ENCODE data around the gene OR1I1.
"Not testable (repeated sequence)": the region's sequence is repeated elsewhere in the genome, so short reads cannot be mapped to it uniquely, and the experiment has no call there.

The OR1I1 gene

GRCh38 chr19:15081911-15082310 is at the start of gene OR1I1:
OR1I1 (plus strand) TSS chr19:15082211; CDS start chr19:15087066, 4,855 bp downstream.
- Histone ChIP-seq H3K4me1 (ENCODE audit: control insufficient read depth, insufficient read depth, low read length) (no peaks in the 10 kb centered on the region), H3K4me3 (ENCODE audit: low read length) (no peak within 1 kb of the TSS), H3K9ac (ENCODE audit: low read length) (no peak within 1 kb of the TSS), H3K27me3 (ENCODE audit: control insufficient read depth, insufficient read depth, low read length) (no peaks in the 10 kb centered on the region), H3K36me3 (ENCODE audit: control insufficient read depth, insufficient read depth, low read length) (no peaks in the 10 kb centered on the region), H3K27ac (ENCODE audit: low read depth, low read length) (no peak within 1 kb of the TSS)

GRCh38 chr19:15035795-15036311 is 46.2 kb upstream of the OR1I1 start:
- Histone ChIP-seq H3K36me3 (ENCODE audit: control insufficient read depth, insufficient read depth, low read length) (no peaks in the 10 kb centered on the region), H3K27me3 (ENCODE audit: control insufficient read depth, insufficient read depth, low read length) (peaks cover 2% of the 10 kb centered on the region), H3K9ac (ENCODE audit: low read length) (no peak overlapping the region), H3K27ac (ENCODE audit: low read depth, low read length) (no peak overlapping the region), H3K4me1 (ENCODE audit: control insufficient read depth, insufficient read depth, low read length) (no peaks in the 10 kb centered on the region), H3K4me3 (ENCODE audit: low read length) (no peak overlapping the region)

GRCh38 chr19:15037586-15037985 is 44.4 kb upstream of the OR1I1 start:
- H3K27ac ChIP-seq (ENCODE audit: low read depth, low read length), result no peak overlapping the region
- no peaks in the 10 kb centered on the region for H3K27me3 ChIP-seq (ENCODE audit: control insufficient read depth, insufficient read depth, low read length)
- H3K4me1 ChIP-seq (ENCODE audit: control insufficient read depth, insufficient read depth, low read length), result no peaks in the 10 kb centered on the region
- H3K9ac ChIP-seq (ENCODE audit: low read length), result no peak overlapping the region
- H3K36me3 ChIP-seq (ENCODE audit: control insufficient read depth, insufficient read depth, low read length), result no peaks in the 10 kb centered on the region
- H3K4me3 ChIP-seq (ENCODE audit: low read length), result no peak overlapping the region

- H3K36me3 ChIP-seq (ENCODE audit: control insufficient read depth, insufficient read depth, low read length), result no peaks in the 10 kb centered on the region
- no peak overlapping the region for H3K4me3 ChIP-seq (ENCODE audit: low read length)
- no peak overlapping the region for H3K9ac ChIP-seq (ENCODE audit: low read length)
- no peaks in the 10 kb centered on the region for H3K4me1 ChIP-seq (ENCODE audit: control insufficient read depth, insufficient read depth, low read length)
- no peaks in the 10 kb centered on the region for H3K27me3 ChIP-seq (ENCODE audit: control insufficient read depth, insufficient read depth, low read length)
- no peak overlapping the region for H3K27ac ChIP-seq (ENCODE audit: low read depth, low read length)
Observed at GRCh38 chr19:15038294-15038693, 43.7 kb upstream of the OR1I1 start.

- no peak overlapping the region for H3K9ac ChIP-seq (ENCODE audit: low read length)
- H3K27me3 ChIP-seq (ENCODE audit: control insufficient read depth, insufficient read depth, low read length), result no peaks in the 10 kb centered on the region
- H3K4me3 ChIP-seq (ENCODE audit: low read length), result no peak overlapping the region
Observed at GRCh38 chr19:15042003-15042402, 40.0 kb upstream of the OR1I1 start.

GRCh38 chr19:15042826-15043225 is 39.2 kb upstream of the OR1I1 start:
- H3K36me3 ChIP-seq (ENCODE audit: control insufficient read depth, insufficient read depth, low read length), result no peaks in the 10 kb centered on the region
- H3K27ac ChIP-seq (ENCODE audit: low read depth, low read length), result no peak overlapping the region
- H3K9ac ChIP-seq (ENCODE audit: low read length), result no peak overlapping the region
- H3K4me3 ChIP-seq (ENCODE audit: low read length), result no peak overlapping the region
- no peaks in the 10 kb centered on the region for H3K4me1 ChIP-seq (ENCODE audit: control insufficient read depth, insufficient read depth, low read length)
- H3K27me3 ChIP-seq (ENCODE audit: control insufficient read depth, insufficient read depth, low read length), result no peaks in the 10 kb centered on the region

More at GRCh38 chr19:15042003-15042402, 40.0 kb upstream of the OR1I1 start:
- Histone ChIP-seq H3K4me1 (ENCODE audit: control insufficient read depth, insufficient read depth, low read length) (no peaks in the 10 kb centered on the region), H3K36me3 (ENCODE audit: control insufficient read depth, insufficient read depth, low read length) (no peaks in the 10 kb centered on the region), H3K27ac (ENCODE audit: low read depth, low read length) (no peak overlapping the region)

GRCh38 chr19:15045506-15045905 is 36.5 kb upstream of the OR1I1 start:
- Histone ChIP-seq H3K4me3 (ENCODE audit: low read length) (no peak overlapping the region), H3K27ac (ENCODE audit: low read depth, low read length) (no peak overlapping the region), H3K36me3 (ENCODE audit: control insufficient read depth, insufficient read depth, low read length) (no peaks in the 10 kb centered on the region), H3K27me3 (ENCODE audit: control insufficient read depth, insufficient read depth, low read length) (peaks cover 3% of the 10 kb centered on the region), H3K4me1 (ENCODE audit: control insufficient read depth, insufficient read depth, low read length) (no peaks in the 10 kb centered on the region), H3K9ac (ENCODE audit: low read length) (no peak overlapping the region)

- H3K9ac ChIP-seq (ENCODE audit: low read length), result no peak overlapping the region
- H3K27ac ChIP-seq (ENCODE audit: low read depth, low read length), result no peak overlapping the region
- no peaks in the 10 kb centered on the region for H3K4me1 ChIP-seq (ENCODE audit: control insufficient read depth, insufficient read depth, low read length)
Observed at GRCh38 chr19:15047680-15048079, 34.3 kb upstream of the OR1I1 start.

GRCh38 chr19:15048128-15048527 is 33.9 kb upstream of the OR1I1 start:
- peaks cover 3% of the 10 kb centered on the region for H3K27me3 ChIP-seq (ENCODE audit: control insufficient read depth, insufficient read depth, low read length)
- no peaks in the 10 kb centered on the region for H3K4me1 ChIP-seq (ENCODE audit: control insufficient read depth, insufficient read depth, low read length)
- H3K36me3 ChIP-seq (ENCODE audit: control insufficient read depth, insufficient read depth, low read length), result no peaks in the 10 kb centered on the region
- H3K27ac ChIP-seq (ENCODE audit: low read depth, low read length), result no peak overlapping the region
- no peak overlapping the region for H3K9ac ChIP-seq (ENCODE audit: low read length)
- no peak overlapping the region for H3K4me3 ChIP-seq (ENCODE audit: low read length)

More at GRCh38 chr19:15047680-15048079, 34.3 kb upstream of the OR1I1 start:
- H3K36me3 ChIP-seq (ENCODE audit: control insufficient read depth, insufficient read depth, low read length), result no peaks in the 10 kb centered on the region
- no peak overlapping the region for H3K4me3 ChIP-seq (ENCODE audit: low read length)
- H3K27me3 ChIP-seq (ENCODE audit: control insufficient read depth, insufficient read depth, low read length), result peaks cover 3% of the 10 kb centered on the region

GRCh38 chr19:15048885-15049541 is 33.0 kb upstream of the OR1I1 start, which contains the start of gene CASP14:
CASP14 (plus strand) TSS chr19:15049480; CDS start chr19:15052252, 2,772 bp downstream.
- H3K9ac ChIP-seq (ENCODE audit: low read length), result no peak within 1 kb of the TSS
- no peaks in the 10 kb centered on the region for H3K36me3 ChIP-seq (ENCODE audit: control insufficient read depth, insufficient read depth, low read length)
- no peak within 1 kb of the TSS for H3K27ac ChIP-seq (ENCODE audit: low read depth, low read length)
- no peaks in the 10 kb centered on the region for H3K4me1 ChIP-seq (ENCODE audit: control insufficient read depth, insufficient read depth, low read length)
- H3K4me3 ChIP-seq (ENCODE audit: low read length), result no peak within 1 kb of the TSS
- H3K27me3 ChIP-seq (ENCODE audit: control insufficient read depth, insufficient read depth, low read length), result peaks cover 3% of the 10 kb centered on the region

GRCh38 chr19:15050639-15051038 is 31.4 kb upstream of the OR1I1 start:
- H3K27ac ChIP-seq (ENCODE audit: low read depth, low read length), result no peak overlapping the region
- H3K4me3 ChIP-seq (ENCODE audit: low read length), result no peak overlapping the region
- H3K4me1 ChIP-seq (ENCODE audit: control insufficient read depth, insufficient read depth, low read length), result no peaks in the 10 kb centered on the region
- no peak overlapping the region for H3K9ac ChIP-seq (ENCODE audit: low read length)
- peaks cover 6% of the 10 kb centered on the region for H3K27me3 ChIP-seq (ENCODE audit: control insufficient read depth, insufficient read depth, low read length)
- no peaks in the 10 kb centered on the region for H3K36me3 ChIP-seq (ENCODE audit: control insufficient read depth, insufficient read depth, low read length)

GRCh38 chr19:15062036-15062435 is 20.0 kb upstream of the OR1I1 start:
- Histone ChIP-seq H3K4me3 (ENCODE audit: low read length) (no peak overlapping the region), H3K4me1 (ENCODE audit: control insufficient read depth, insufficient read depth, low read length) (no peaks in the 10 kb centered on the region), H3K27ac (ENCODE audit: low read depth, low read length) (no peak overlapping the region), H3K27me3 (ENCODE audit: control insufficient read depth, insufficient read depth, low read length) (no peaks in the 10 kb centered on the region), H3K36me3 (ENCODE audit: control insufficient read depth, insufficient read depth, low read length) (no peaks in the 10 kb centered on the region), H3K9ac (ENCODE audit: low read length) (no peak overlapping the region)

GRCh38 chr19:15070386-15070785 is 11.6 kb upstream of the OR1I1 start:
- not testable (repeated sequence) for H3K4me3 ChIP-seq (ENCODE audit: low read length); H3K9ac ChIP-seq (ENCODE audit: low read length); H3K4me1 ChIP-seq (ENCODE audit: control insufficient read depth, insufficient read depth, low read length); H3K36me3 ChIP-seq (ENCODE audit: control insufficient read depth, insufficient read depth, low read length); H3K27ac ChIP-seq (ENCODE audit: low read depth, low read length); H3K27me3 ChIP-seq (ENCODE audit: control insufficient read depth, insufficient read depth, low read length)

Data from rectal smooth muscle tissue (tissue), 1 donor.